OCI-LY7 (cell line): ENCODE data around the gene RASL11A. TPM values are rescaled to one million over a fixed set of nuclear protein-coding genes. Genes with fewer than 3 reads are reported as not detected.
A peak's percentile ranks its signal among the peaks of the same experiment; 100 is the strongest.

ENCODE experiments used
- BruUV-seq: library from RNA; stranded (reverse); fragments of 400-500 nt; replicated peaks from 2 replicates; lab custom pipeline; 2021; lab: Mats Ljungman, UMichigan
- CTCF ChIA-PET: fragments of 300-600 bp; sonication (Branson Sonifier 250); formaldehyde crosslinking; loops from one replicate; lab custom pipeline; 2022; ENCODE audit warnings: antibody characterized with exemption; ENCODE audit not compliant: unreplicated experiment; lab: Charles Lee
- POLR2A ChIA-PET: fragments of 300-600 bp; sonication (Branson Sonifier 250); formaldehyde crosslinking; loops from one replicate; lab custom pipeline; 2022; ENCODE audit warnings: antibody characterized with exemption; lab: Charles Lee
- DNase-seq: peaks from one replicate; pipeline ENCODE4 v3.0.0-alpha.2; 2015; ENCODE audit warnings: low spot score
- H2AFZ ChIP-seq: fragments of 200-600 bp; sonication (generic), shearing (Covaris generic); 2 replicates; pipeline ENCODE4 v1.6.1; 2014; ENCODE audit warnings: mild to moderate bottlenecking, antibody characterized with exemption, low read length, moderate library complexity
- H3K27ac ChIP-seq: fragments of 200-600 bp; sonication (generic); 2 replicates; pipeline ENCODE4 v1.5.1; 2014; ENCODE audit warnings: mixed run types, low read depth, mild to moderate bottlenecking, moderate library complexity, low read length, inconsistent platforms; ENCODE audit not compliant: poor library complexity, severe bottlenecking
- H3K36me3 ChIP-seq: fragments of 200-600 bp; sonication (generic); 2 replicates; pipeline ENCODE4 v1.6.1; 2014; ENCODE audit warnings: mild to moderate bottlenecking, antibody characterized with exemption, low read length, moderate library complexity, mixed read lengths; ENCODE audit not compliant: insufficient read depth
- H3K4me1 ChIP-seq: fragments of 200-600 bp; sonication (generic); 2 replicates; pipeline ENCODE4 v1.5.1; 2014; ENCODE audit warnings: mild to moderate bottlenecking, low read length; ENCODE audit not compliant: insufficient read depth, poor library complexity, severe bottlenecking
- H3K4me2 ChIP-seq: fragments of 200-600 bp; sonication (generic); 2 replicates; pipeline ENCODE4 v1.6.1; 2014; ENCODE audit warnings: mild to moderate bottlenecking, low read length
- H3K4me3 ChIP-seq: fragments of 200-600 bp; sonication (generic); 2 replicates; pipeline ENCODE4 v1.5.1; 2014; ENCODE audit warnings: mild to moderate bottlenecking, low read depth, low read length; ENCODE audit not compliant: poor library complexity, severe bottlenecking
- H3K79me2 ChIP-seq: fragments of 200-600 bp; sonication (generic); 2 replicates; pipeline ENCODE4 v1.6.1; 2016; ENCODE audit warnings: low read depth, mild to moderate bottlenecking, low read length, moderate library complexity, mixed read lengths; ENCODE audit not compliant: insufficient read depth
- H3K9me2 ChIP-seq: fragments of 200-600 bp; sonication (generic); 2 replicates; pipeline ENCODE4 v1.6.1; 2016; ENCODE audit warnings: mild to moderate bottlenecking, low read length, mixed read lengths; ENCODE audit not compliant: insufficient read depth
- H3K9me3 ChIP-seq: fragments of 200-600 bp; sonication (generic); 2 replicates; pipeline ENCODE4 v1.6.1; 2014; ENCODE audit warnings: mild to moderate bottlenecking, mixed run types, low read length, mixed read lengths
- H4K20me1 ChIP-seq: fragments of 200-600 bp; sonication (generic); 2 replicates; pipeline ENCODE4 v1.6.1; 2014; ENCODE audit warnings: mild to moderate bottlenecking, antibody characterized with exemption, low read length, moderate library complexity, mixed read lengths; ENCODE audit not compliant: insufficient read depth
- CTCF ChIP-seq: fragments of 200-600 bp; sonication (generic); conservative IDR thresholded peaks from 2 replicates; pipeline ENCODE4 v1.5.1; 2014; ENCODE audit warnings: mild to moderate bottlenecking, antibody characterized with exemption, low read length, moderate library complexity, mixed read lengths
- EZH2phosphoT487 ChIP-seq: fragments of 200-600 bp; sonication (generic); IDR thresholded peaks from 2 replicates; pipeline ENCODE4 v1.6.1; 2018; ENCODE audit warnings: low read depth, borderline replicate concordance, mild to moderate bottlenecking, mixed run types, antibody characterized with exemption, low read length, moderate library complexity, mixed read lengths
- intact Hi-C: fragments of 100-400 bp; cut with micrococcal nuclease; formaldehyde crosslinking; loops from one replicate; pipeline ENCODE4 v1.10.0; 2022; ENCODE audit not compliant: unreplicated experiment
- total RNA-seq, 2 experiments: library from RNA; depleted of rRNA in 1 of 2; stranded (reverse); fragments of >200 nt in 1 of 2; shearing (Covaris generic) in 1 of 2; gene quantifications; 2 replicates each; pipeline ENCODE4 v1.2.3, GENCODE V29; 2014 to 2022

RASL11A gene
- total RNA-seq, 2 experiments from 2014 or later, result 1.3 to 2.4 TPM

GRCh38 chr13:27302643-27303262 is 32.1 kb downstream of the RASL11A start:
- intact Hi-C loops, result no loop called here
- CTCF ChIA-PET, result no interaction called here
- 0 out of 2 replicates have a peak overlapping the region, but pooled peaks have one; percentile 6 for H3K4me2 ChIP-seq
- POLR2A ChIA-PET, result interaction anchor here (4.9 kb wide), 1 partner anchor 9 kb away, joined by 46 read pairs; no protein-coding TSS in a partner anchor
- H3K27ac ChIP-seq, result peak overlapping the region; percentile 25
- H3K79me2 ChIP-seq, result no peaks in the 10 kb centered on the region
- H3K36me3 ChIP-seq, result no peaks in the 10 kb centered on the region
- no peak overlapping the region for H3K4me3 ChIP-seq
- no peaks in the 10 kb centered on the region for H3K9me2 ChIP-seq
- no peak for DNase-seq
- BruUV-seq, result no TSS peak
- no peaks in the 10 kb centered on the region for H4K20me1 ChIP-seq
- TF ChIP-seq CTCF (no peak), EZH2phosphoT487 (no peak)
- H3K9me3 ChIP-seq, result no peaks in the 10 kb centered on the region; the same call in 1 of the 2 replicates
- peaks cover 46% of the 10 kb centered on the region for H3K4me1 ChIP-seq
- peak overlapping the region; percentile 17; the same call in 1 of the 2 replicates for H2AFZ ChIP-seq

DNA sequence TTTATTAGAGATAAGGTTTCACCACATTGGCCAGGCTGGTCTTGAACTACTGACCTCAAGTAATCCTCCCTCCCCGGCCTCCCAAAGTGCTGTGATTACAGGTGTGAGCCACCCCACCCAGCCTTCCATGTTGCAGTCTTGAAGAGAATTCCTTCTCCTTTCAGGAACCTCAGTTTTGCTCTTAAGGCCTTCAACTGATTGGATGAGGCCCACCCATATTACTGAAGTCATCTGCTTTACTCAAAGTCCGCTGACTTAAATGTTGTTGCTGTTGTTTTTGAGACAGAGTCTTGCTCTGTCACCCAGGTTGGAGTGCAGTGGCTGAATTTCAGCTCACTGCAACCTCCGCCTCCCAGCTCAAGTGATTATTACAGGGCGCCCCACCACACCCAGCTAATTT is 33.5 kb downstream of the RASL11A start:
- Histone ChIP-seq H3K9me3 (no peaks in the 10 kb centered on the region; the same call in 1 of the 2 replicates), H3K27ac (no peak overlapping the region), H3K4me2 (no peak overlapping the region), H3K4me3 (no peak overlapping the region), H3K79me2 (no peaks in the 10 kb centered on the region), H4K20me1 (no peaks in the 10 kb centered on the region), H3K4me1 (peaks cover 55% of the 10 kb centered on the region), H3K36me3 (no peaks in the 10 kb centered on the region), H2AFZ (no peak overlapping the region; the same call in 1 of the 2 replicates), H3K9me2 (no peaks in the 10 kb centered on the region)
- intact Hi-C loops, result no loop called here
- ChIA-PET CTCF (no interaction called here), POLR2A (interaction anchor here (4.9 kb wide), 1 partner anchor 11 kb away, joined by 46 read pairs; no protein-coding TSS in a partner anchor)
- no peak for TF ChIP-seq CTCF
- TF ChIP-seq EZH2phosphoT487, result no peak
- BruUV-seq, result no TSS peak
- no peak for DNase-seq

DNA sequence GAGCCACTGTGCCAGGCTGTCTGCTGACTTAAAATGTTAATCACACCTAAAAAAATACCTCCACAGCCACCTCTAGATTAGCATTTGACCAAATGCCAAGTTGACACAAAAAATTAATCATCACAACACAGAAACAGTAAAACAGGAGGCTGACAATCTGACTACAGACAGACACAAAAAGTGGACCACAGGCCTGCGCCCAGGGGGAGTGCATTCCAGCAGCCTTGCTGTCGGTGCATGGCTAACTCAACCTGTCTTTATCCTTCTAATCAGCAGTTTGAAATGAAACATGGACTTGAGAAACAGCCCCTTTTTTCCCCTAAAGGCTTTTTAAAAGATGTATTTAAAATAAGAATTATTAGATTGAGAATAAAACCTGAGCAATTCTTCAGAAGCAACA is 34.0 kb downstream of the RASL11A start:
- no TSS peak for BruUV-seq
- TF ChIP-seq EZH2phosphoT487 (no peak), CTCF (no peak)
- H2AFZ ChIP-seq, result peak overlapping the region; percentile 98
- H4K20me1 ChIP-seq, result no peaks in the 10 kb centered on the region
- H3K9me3 ChIP-seq, result no peaks in the 10 kb centered on the region; the same call in 1 of the 2 replicates
- peaks cover 55% of the 10 kb centered on the region for H3K4me1 ChIP-seq
- ChIA-PET CTCF (no interaction called here), POLR2A (interaction anchor here (0.7 to 4.9 kb wide), 3 partner anchors 11 to 140 kb away, joined by 3 to 46 read pairs (median 5); no protein-coding TSS in a partner anchor)
- no peaks in the 10 kb centered on the region for H3K9me2 ChIP-seq
- H3K4me3 ChIP-seq, result no peak overlapping the region
- DNase-seq, result no peak
- no peaks in the 10 kb centered on the region for H3K36me3 ChIP-seq
- intact Hi-C loops, result loop anchor here (5.0 kb wide), 1 partner anchor 52 kb away; the partner anchor contains the start of gene RPL21
- H3K4me2 ChIP-seq, result peak overlapping the region; percentile 74; the same call in 1 of the 2 replicates
- no peaks in the 10 kb centered on the region for H3K79me2 ChIP-seq
- peak overlapping the region; percentile 93 for H3K27ac ChIP-seq
